Brain microvascular endothelial cell (primary cell): ENCODE measurements around the gene FAM20C.

ENCODE experiments used
- DNase-seq: peaks from one replicate; pipeline ENCODE4 v3.0.0-alpha.2; 2020
- H3K27ac ChIP-seq: fragments of 250-450 bp; sonication (Bioruptor Pico); 2 replicates; pipeline ENCODE4 v1.5.1; 2020; ENCODE audit warnings: mild to moderate bottlenecking, moderate library complexity
- H3K27me3 ChIP-seq: fragments of 250-450 bp; sonication (Bioruptor Pico); replicated peaks from 2 replicates; pipeline ENCODE4 v1.5.1; 2020; ENCODE audit warnings: mild to moderate bottlenecking
- H3K36me3 ChIP-seq: fragments of 250-450 bp; sonication (Bioruptor Pico); replicated peaks from 2 replicates; pipeline ENCODE4 v1.5.1; 2020; ENCODE audit warnings: mild to moderate bottlenecking
- H3K4me3 ChIP-seq: 2 replicates; pipeline ENCODE4 v1.5.1; 2011; ENCODE audit warnings: low read depth, mild to moderate bottlenecking, control low read depth, low read length, moderate library complexity
- CTCF ChIP-seq: IDR thresholded peaks from 2 replicates; pipeline ENCODE4 v1.5.1; 2011; ENCODE audit warnings: low read depth, mild to moderate bottlenecking, moderate library complexity, low read length, control low read depth, inconsistent platforms; ENCODE audit errors: missing control alignments
- in situ Hi-C: cut with HindIII; loops from 2 replicates; pipeline ENCODE4 v1.10.0; 2017; ENCODE audit warnings: low sequenced_read_pairs, low pct_ligation_motif_present

FAM20C gene

DNA sequence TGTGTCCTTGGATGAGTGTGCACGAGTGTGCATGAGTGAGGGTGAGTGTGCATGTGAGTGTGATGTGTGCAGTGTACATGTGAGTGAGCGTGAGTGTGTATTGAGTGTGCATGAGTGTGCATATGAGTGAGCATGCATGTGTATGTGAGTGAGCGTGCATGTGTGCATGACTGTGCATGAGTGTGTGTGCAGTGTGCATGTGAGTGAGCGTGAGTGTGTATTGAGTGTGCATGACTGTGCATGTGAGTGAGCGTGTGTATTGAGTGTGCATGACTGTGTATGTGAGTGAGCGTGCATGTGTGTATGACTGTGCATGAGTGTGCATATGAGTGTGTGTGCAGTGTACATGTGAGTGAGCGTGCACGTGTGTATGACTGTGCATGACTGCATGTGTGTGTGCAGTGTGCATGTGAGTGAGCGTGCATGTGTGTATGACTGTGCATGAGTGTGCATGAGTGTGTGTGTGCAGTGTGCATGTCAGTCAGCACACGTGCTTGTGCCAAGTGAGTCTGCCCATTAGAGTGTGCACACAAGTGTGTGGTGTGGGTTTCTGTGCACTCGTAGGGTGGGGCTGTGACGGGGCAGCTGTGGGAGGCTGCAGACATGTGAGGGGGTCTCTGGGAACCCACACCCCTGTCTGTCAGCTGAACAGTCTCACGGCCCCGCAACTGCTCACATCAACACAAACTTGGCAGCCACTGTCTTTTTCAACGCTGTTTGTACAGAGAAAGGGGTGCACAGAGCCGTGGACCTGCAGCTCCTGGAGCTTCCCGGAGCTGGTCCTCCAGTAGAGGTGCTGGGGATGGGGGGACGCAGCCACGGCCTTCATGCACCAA is 112.4 kb downstream of the FAM20C start:
- DNase-seq = no peak
- in situ Hi-C loops = no loop called here

GRCh38 chr7:305410-306151 is 113.2 kb downstream of the FAM20C start:
- no peak for TF ChIP-seq CTCF
- no peak overlapping the region for H3K4me3 ChIP-seq
- no peak overlapping the region for H3K27ac ChIP-seq
- H3K27me3 ChIP-seq = no peaks in the 10 kb centered on the region
- in situ Hi-C loops = no loop called here
- H3K36me3 ChIP-seq = no peaks in the 10 kb centered on the region
- no peak for DNase-seq

More for the DNA sequence above, 112.4 kb downstream of the FAM20C start:
- H3K27me3 ChIP-seq = no peaks in the 10 kb centered on the region
- H3K27ac ChIP-seq = no peak overlapping the region
- no peak overlapping the region for H3K4me3 ChIP-seq
- TF ChIP-seq CTCF = no peak
- no peaks in the 10 kb centered on the region for H3K36me3 ChIP-seq

GRCh38 chr7:307970-308369 is 115.6 kb downstream of the FAM20C start:
- no peak overlapping the region for H3K27ac ChIP-seq
- TF ChIP-seq CTCF = no peak
- H3K27me3 ChIP-seq = peaks cover 3% of the 10 kb centered on the region
- in situ Hi-C loops = no loop called here
- DNase-seq = no peak
- H3K4me3 ChIP-seq = no peak overlapping the region
- H3K36me3 ChIP-seq = no peaks in the 10 kb centered on the region

DNA sequence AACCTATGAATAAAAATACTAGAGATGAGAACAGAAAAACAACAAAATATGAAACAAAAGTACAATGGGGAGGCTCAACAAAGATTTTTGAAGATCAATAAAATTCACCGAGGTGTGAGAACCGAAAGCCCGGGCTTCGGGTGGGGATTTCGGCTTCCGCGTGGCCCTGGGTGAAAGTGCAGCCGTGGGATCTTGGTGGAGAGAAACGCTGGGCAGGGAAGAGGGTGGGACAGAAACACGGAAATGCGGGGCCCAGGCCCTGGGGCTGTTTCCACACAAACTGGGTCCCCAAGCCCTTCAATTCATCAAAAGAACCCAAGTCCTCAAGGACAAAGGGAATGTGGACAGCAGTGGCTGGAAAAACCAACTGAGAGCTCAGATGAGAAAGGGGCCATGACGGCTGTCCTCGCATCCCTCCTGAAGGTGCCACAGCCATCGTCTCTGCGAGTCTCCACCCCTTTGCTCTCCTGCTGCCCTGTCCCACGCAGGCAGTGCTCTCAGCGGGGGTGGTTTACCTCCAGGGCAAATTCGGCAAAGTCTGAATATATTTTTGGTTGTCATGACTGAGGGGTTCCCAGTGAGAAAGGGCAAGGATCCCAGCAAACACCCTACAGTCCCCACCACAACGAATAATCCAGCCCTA is 117.3 kb downstream of the FAM20C start:
- peaks cover 5% of the 10 kb centered on the region for H3K27me3 ChIP-seq
- in situ Hi-C loops = no loop called here
- no peak overlapping the region for H3K4me3 ChIP-seq
- H3K36me3 ChIP-seq = no peaks in the 10 kb centered on the region
- no peak for TF ChIP-seq CTCF
- no peak overlapping the region for H3K27ac ChIP-seq
- no peak for DNase-seq
